HG03565 (cell line): ENCODE results near the gene MAOA.
"Not testable (repeated sequence)": the region's sequence is repeated elsewhere in the genome, so short reads cannot be mapped to it uniquely, and the experiment has no call there.

Experiments used
- ATAC-seq: cut with Tn5 transposase; IDR thresholded peaks from one replicate; pipeline ENCODE4 v1.9.1; 2021; ENCODE audit warnings: mild to moderate bottlenecking, moderate library complexity; ENCODE audit not compliant: unreplicated experiment

Gene MAOA

GRCh38 chrX:43656005-43656494 lies at the start of gene MAOA:
MAOA (plus strand) TSS chrX:43656299; CDS start chrX:43656342, 43 bp downstream.
- no peak for ATAC-seq

DNA sequence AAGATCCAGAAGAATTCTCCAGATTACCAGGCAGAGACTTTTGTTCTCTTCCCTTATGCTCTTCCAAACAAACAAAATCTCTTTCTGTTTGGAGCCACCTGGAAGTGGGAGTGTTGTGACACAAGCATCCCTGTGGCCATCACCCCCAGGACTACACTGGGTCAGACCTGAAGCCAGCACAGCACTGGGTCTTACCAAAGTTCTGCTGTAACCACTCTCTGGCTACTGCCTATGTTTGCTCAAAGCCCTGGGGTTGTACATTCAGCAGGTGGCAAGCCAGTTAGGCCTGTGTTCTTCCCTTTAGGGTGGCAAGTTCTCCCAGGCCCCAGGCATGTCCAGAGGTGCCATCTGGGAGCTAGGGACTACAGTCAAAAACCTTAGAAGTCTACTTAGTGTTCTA lies 43.7 kb upstream of the MAOA start:
- ATAC-seq, result no peak

DNA sequence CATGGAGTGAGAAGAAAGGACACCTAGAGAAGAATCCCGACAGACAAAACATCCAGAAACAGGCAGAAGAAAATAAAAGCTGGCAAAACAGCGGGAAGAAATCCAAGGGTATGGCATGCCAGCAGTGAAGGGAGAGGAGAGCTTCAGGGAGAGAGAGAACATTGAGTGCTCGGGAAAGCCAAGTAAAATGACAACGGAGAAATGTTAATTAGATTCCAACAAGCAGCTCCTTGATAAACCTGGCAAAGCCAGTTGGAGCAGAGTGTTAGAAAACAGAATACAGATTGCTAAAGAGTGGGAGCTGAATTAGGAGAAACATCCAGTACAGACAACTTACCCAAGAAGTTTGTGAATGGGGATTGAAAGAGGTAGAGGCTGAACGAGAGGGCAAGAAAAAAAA lies 40.4 kb upstream of the MAOA start:
- ATAC-seq, result no peak

GRCh38 chrX:43618366-43619205 lies 37.5 kb upstream of the MAOA start:
- no peak for ATAC-seq

DNA sequence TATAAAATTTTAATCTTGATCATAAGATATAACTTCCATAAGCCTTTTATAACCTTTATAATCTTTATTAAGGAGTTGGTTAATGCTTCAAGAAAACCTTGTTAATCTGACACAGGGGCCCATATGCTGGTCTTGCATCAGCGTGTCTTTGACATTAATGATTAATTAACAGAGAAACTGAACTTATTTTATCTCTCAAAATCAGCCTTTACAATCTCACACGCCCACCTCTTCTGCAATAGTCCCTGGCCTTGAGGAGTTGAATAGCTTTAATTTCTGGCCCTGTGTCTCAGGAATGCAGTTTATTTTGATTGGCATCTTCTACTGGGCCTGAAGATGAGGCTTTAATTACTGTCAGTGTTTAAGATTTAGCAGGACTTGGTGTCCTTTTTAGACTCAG lies 36.2 kb upstream of the MAOA start:
- not testable (repeated sequence) for ATAC-seq

- no peak for ATAC-seq
Measured at GRCh38 chrX:43627147-43627546, 29.0 kb upstream of the MAOA start.

DNA sequence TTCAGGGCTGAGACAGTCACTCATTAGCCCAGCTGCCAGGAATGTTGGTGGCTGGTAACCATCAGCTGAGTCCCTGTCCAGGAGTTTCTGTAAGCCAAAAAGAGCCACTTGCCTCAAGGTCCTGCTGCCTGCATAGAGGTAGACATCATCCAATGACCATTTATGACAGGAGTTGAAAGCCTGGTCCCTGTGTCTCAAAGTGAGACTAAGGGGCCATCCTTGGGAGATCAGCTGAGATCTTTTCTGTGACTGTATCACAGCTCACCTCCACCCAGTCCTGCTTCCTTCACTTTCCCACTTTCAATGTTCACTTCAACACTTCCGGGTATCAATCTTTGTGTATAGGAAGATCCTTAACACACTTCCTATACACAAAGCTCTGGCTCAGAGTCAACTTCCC lies 28.4 kb upstream of the MAOA start:
- no peak for ATAC-seq

- no peak for ATAC-seq
Measured at GRCh38 chrX:43629229-43629628, 26.9 kb upstream of the MAOA start.

- no peak for ATAC-seq
Measured at GRCh38 chrX:43631841-43632240, 24.3 kb upstream of the MAOA start.

- ATAC-seq, result no peak
Measured at GRCh38 chrX:43633081-43633480, 23.0 kb upstream of the MAOA start.

GRCh38 chrX:43633757-43634156 lies 22.3 kb upstream of the MAOA start:
- no peak for ATAC-seq

DNA sequence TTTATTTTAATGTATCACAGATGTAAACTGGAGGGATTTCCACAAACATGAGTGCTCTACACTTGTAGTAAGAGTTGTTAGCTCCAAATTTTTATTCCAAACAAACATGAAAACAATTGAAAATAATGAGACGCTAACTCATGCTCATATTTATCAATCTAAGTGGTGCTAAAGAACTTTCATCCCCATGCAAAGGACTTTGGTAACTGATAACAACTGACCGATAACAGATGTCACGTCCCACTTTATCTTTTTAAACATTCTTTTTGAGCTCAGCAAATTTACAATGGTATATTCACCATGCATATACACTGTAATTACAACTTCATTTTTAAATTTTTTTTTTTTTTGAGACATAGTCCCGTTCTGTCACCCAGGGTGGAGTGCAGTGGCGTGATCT lies 15.6 kb upstream of the MAOA start:
- ATAC-seq, result no peak

- no peak for ATAC-seq
Measured at GRCh38 chrX:43641691-43642090, 14.4 kb upstream of the MAOA start.

DNA sequence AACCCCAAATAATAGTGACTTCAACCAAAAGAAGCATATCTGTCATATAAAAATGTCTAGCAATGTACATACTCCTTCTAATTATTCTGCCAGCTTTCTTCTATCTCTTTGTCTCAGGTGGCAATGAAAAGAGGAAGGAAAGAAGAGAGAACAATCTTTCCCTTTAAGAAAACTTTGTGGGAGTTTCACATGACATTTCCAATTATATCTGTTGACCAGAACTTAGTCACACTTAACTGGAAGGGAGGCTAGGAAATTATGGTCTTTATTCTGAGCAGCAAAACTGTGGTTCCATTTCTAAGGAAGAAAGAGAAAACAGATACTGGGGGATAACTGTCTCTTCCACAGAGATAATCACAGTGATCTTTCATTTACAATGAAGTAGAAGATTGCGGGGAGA lies 12.9 kb upstream of the MAOA start:
- no peak for ATAC-seq

DNA sequence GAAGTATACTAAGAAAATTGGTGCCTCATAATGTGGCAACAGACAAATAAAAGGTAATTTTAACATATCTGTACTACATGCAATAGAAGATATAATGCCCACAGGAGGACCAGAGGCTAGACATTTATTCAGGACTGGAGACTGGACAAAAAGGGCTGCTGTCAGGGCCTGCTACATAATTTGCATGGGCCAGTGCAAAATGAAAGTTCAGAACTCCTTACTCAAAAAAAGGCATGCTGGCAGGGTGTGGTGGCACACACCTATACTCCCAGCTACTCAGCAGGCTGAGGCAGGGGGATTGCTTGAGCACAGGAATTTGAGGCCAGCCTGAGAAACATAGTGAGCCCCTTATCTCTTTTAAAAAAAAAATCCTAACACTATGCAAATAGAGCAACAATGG lies 12.4 kb upstream of the MAOA start:
- no peak for ATAC-seq

- ATAC-seq, result no peak
Measured at GRCh38 chrX:43644124-43644701, 11.9 kb upstream of the MAOA start.

DNA sequence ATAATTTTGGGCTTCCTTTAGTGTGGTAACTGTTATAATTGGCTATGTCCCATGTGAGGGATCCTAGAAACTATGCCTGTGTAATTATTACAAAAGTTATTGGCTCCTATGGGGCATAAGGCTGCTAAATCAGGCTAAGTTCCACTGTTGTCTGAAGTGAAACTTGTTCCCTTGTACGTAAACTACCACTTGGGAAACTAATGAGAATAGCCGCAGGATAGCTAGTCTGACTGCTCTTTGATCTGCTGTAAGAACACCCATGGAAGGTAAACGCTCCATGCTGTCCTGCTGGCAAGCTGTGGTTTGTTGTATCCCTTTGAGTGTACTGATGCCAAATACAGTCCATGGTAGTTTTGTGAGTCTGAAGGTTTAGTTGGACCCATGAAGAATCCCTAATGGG lies 9.3 kb upstream of the MAOA start:
- ATAC-seq, result no peak

DNA sequence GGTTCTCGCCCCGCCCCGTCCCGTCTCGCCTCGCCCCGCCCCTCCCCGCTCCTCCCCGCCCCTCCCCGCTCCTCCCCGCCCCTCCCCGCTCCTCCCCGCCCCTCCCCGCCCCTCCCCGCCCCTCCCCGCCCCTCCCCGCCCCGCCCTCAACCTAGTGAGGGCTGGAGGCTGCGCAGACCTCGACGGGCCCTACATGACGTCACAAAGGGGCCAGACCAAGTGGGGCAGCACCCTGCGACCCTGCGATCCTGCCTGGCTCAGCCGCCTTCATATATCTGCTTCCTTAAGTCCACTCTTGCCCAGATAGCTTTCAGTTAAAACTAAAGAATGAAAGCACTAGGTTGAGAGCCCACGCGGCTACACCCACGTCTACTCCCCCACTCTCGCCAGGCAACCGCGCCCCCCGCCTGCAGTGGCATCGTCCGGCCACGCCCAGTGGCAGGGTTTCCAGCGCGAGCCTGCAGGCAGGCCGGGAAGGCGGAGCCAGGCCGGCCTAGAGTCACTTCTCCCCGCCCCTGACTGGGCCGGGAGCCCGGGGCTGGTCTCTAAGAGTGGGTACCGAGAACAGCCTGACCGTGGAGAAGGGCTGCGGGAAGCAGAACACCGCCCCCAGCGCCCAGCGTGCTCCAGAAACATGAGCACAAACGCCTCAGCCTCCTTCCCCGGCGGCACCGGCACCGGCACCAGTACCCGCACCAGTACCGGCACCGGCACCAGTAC lies 1.5 kb upstream of the MAOA start:
- ATAC-seq, result peak; percentile 98

DNA sequence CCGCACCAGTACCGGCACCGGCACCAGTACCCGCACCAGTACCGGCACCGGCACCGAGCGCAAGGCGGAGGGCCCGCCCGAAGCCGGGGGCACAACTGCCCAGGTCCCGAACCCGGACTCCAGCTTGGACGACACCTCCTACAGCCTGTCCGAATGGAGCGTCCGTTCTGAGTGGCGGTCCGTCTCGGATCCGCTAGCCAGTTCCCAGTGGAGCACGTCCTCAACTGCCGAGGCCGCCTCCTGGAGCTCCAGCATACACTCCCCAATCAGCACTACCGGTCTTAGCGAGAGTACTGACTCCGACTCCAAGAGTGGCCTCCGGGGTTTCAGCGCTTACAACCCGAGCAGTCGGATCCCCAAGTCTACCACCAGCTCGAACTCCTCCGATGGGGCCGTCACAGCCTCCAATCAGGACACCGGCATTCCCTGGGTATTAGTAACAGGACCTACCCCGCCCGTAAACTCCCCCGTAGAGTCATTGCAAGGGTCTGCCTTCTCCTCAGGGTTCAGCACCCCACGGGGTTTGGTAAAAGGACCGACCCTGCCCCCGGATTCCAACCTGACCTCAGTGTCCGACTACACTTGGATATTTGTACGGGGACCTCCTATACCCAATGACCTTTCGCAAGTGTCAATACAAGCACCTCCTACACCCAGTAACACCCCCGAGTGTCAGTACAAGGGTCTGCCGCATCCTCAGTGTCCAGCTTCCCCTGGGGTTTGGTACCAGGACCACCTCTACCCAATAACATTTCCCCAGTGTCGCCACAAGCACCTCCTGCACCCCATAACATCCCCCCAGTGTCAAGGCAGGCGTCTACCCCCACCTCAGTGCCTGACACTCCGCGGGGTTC lies 721 bp upstream of the MAOA start:
- no peak for ATAC-seq

DNA sequence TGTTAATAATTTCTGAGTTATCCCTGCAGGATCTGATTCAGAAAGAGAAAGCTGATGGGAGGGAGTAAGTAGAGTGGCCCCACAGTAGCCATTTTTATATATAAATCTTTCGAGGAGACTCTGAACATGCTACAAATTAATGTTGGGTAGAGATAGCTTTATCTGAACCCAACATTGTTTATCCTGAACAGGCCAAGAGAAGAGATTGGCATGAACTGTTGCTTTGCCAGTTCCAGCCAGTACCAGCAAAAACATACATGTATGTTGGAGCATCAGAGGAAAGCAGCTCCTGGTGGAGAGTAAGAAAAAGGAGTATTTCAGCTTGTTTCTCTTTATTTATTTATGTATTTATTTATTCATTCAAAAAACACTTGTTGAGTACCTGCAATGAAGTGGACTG lies 1.6 kb downstream of the MAOA start:
- ATAC-seq, result no peak
